ENCODE data around the gene SH3RF3. TPM values are rescaled to one million over a fixed set of nuclear protein-coding genes. Genes with fewer than 3 reads are reported as not detected.

Gene SH3RF3
- total RNA-seq, 2 donors from 2014 or later = 1.3 to 2.5 TPM

GRCh38 chr2:109405873-109406272 lies 276.9 kb downstream of the SH3RF3 start:
- no peak for DNase-seq
- TF ChIP-seq, protein P1, sequence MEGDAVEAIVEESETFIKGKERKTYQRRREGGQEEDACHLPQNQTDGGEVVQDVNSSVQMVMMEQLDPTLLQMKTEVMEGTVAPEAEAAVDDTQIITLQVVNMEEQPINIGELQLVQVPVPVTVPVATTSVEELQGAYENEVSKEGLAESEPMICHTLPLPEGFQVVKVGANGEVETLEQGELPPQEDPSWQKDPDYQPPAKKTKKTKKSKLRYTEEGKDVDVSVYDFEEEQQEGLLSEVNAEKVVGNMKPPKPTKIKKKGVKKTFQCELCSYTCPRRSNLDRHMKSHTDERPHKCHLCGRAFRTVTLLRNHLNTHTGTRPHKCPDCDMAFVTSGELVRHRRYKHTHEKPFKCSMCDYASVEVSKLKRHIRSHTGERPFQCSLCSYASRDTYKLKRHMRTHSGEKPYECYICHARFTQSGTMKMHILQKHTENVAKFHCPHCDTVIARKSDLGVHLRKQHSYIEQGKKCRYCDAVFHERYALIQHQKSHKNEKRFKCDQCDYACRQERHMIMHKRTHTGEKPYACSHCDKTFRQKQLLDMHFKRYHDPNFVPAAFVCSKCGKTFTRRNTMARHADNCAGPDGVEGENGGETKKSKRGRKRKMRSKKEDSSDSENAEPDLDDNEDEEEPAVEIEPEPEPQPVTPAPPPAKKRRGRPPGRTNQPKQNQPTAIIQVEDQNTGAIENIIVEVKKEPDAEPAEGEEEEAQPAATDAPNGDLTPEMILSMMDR (IDR thresholded peaks at IDR 0.05) = no peak
- no peak overlapping the region for H3K27ac ChIP-seq
- H3K4me1 ChIP-seq = no peaks in the 10 kb centered on the region
- no peaks in the 10 kb centered on the region for H3K27me3 ChIP-seq
- H3K9ac ChIP-seq (ENCODE audit: low read depth in 2 of 2, low read length in 2 of 2) = no peak overlapping the region
- H3K4me3 ChIP-seq = no peak overlapping the region
- no peaks in the 10 kb centered on the region for H3K9me3 ChIP-seq
- intact Hi-C loops (cut with DNase I) = no loop called here
- no peaks in the 10 kb centered on the region for H3K36me3 ChIP-seq

DNA sequence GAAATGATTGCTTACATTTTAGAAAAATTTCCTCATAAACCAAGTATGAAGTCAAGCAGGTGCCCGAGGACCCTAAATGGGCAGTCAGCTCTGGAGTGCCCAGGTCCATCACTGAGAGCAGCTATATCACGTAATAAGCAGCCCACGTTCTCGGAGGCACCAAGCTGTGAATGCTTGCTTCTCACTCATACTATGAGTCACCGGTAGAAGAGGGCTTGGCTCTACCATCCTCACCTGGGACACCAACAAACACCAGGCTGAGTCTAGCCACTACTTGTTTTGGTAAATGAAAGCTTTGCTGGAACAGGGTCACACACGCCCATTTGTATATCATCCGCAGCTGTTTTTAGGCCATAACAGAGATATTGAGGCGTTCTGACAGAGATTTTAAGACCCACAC lies 277.3 kb downstream of the SH3RF3 start:
- no peak for DNase-seq
- no peak overlapping the region for H3K27ac ChIP-seq
- no peaks in the 10 kb centered on the region for H3K36me3 ChIP-seq
- no peak overlapping the region for H3K9ac ChIP-seq (ENCODE audit: low read depth in 2 of 2, low read length in 2 of 2)
- TF ChIP-seq, protein P1 (IDR thresholded peaks at IDR 0.05) = no peak
- no peaks in the 10 kb centered on the region for H3K9me3 ChIP-seq
- intact Hi-C loops (cut with DNase I) = no loop called here
- no peaks in the 10 kb centered on the region for H3K27me3 ChIP-seq
- no peak overlapping the region for H3K4me3 ChIP-seq
- H3K4me1 ChIP-seq = no peaks in the 10 kb centered on the region

DNA sequence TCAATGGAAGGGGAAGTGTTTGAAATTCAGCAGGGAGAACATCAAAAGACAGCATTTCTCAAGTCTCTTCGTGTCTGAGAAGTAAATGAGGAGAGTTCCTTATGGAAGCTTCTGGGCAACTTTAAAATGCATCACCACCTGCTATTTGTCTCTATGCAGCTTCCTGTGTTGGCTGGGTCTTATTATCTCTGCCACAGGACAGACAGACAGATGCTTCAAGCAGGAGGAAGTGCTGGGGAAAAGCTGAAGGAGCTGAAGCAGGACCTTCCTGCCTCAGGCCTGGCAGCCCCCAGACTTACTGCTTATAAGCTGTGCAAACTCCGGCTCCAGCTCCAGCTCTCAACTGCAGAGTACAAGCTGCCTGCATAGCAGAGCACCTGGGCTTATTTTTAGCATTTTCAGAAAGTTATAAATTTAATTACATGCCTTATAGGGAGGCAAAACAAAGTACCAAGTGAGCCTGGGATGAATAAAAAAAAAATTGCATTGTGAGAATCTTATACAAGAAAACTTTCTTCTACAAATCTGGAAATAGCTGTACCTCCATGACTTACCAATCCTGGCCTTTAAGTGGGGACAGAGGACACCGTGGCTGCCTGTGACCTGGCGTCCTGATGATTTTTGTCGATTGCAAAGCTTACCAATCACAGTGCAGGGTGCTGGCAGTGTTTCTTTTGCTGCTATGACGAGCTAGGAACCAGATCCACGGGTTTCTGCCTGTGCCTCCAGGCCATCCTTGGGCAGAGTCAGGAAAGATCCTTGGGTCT lies 278.5 kb downstream of the SH3RF3 start:
- intact Hi-C loops (cut with DNase I) = no loop called here
- H3K27me3 ChIP-seq = no peaks in the 10 kb centered on the region
- H3K9ac ChIP-seq (ENCODE audit: low read depth in 2 of 2, low read length in 2 of 2) = no peak overlapping the region
- H3K4me3 ChIP-seq = no peak overlapping the region
- H3K9me3 ChIP-seq = no peaks in the 10 kb centered on the region
- no peaks in the 10 kb centered on the region for H3K4me1 ChIP-seq
- no peak overlapping the region for H3K27ac ChIP-seq
- TF ChIP-seq, protein P1 (IDR thresholded peaks at IDR 0.05) = no peak
- no peaks in the 10 kb centered on the region for H3K36me3 ChIP-seq
- DNase-seq = no peak

- Histone ChIP-seq H3K9me3 (no peaks in the 10 kb centered on the region), H3K27ac (no peak overlapping the region), H3K36me3 (no peaks in the 10 kb centered on the region), H3K9ac (ENCODE audit: low read depth in 2 of 2, low read length in 2 of 2) (no peak overlapping the region), H3K4me3 (no peak overlapping the region), H3K27me3 (no peaks in the 10 kb centered on the region), H3K4me1 (no peaks in the 10 kb centered on the region)
- no peak for DNase-seq
- TF ChIP-seq, protein P1 (IDR thresholded peaks at IDR 0.05) = no peak
- intact Hi-C loops (cut with DNase I) = no loop called here
Observed at GRCh38 chr2:109408043-109408335, 279.0 kb downstream of the SH3RF3 start.

- H3K4me1 ChIP-seq = no peaks in the 10 kb centered on the region
- H3K4me3 ChIP-seq = no peak overlapping the region
- no peak for DNase-seq
- intact Hi-C loops (cut with DNase I) = no loop called here
- TF ChIP-seq, protein P1 (IDR thresholded peaks at IDR 0.05) = no peak
- no peaks in the 10 kb centered on the region for H3K27me3 ChIP-seq
- H3K27ac ChIP-seq = no peak overlapping the region
- H3K9me3 ChIP-seq = no peaks in the 10 kb centered on the region
- no peak overlapping the region for H3K9ac ChIP-seq (ENCODE audit: low read depth in 2 of 2, low read length in 2 of 2)
- H3K36me3 ChIP-seq = no peaks in the 10 kb centered on the region
Observed at GRCh38 chr2:109409321-109410038, 280.5 kb downstream of the SH3RF3 start.
